Posterior cingulate gyrus (tissue), 11 donors: Measurements from ENCODE around the gene SYNJ1.
"Not testable (repeated sequence)": the region's sequence is repeated elsewhere in the genome, so short reads cannot be mapped to it uniquely, and the experiment has no call there.

Experiments
- DNase-seq, 10 donors: peaks; one replicate each; pipeline versions ENCODE4 v3.0.0 to v3.0.0-alpha.2; 2020 to 2021; ENCODE audit warnings: mixed read lengths in 3 of 10
- intact Hi-C: fragments of 100-400 bp; cut with DNase I; formaldehyde crosslinking; loops from one replicate; pipeline ENCODE4 v1.15.1; 2023

Gene SYNJ1

DNA sequence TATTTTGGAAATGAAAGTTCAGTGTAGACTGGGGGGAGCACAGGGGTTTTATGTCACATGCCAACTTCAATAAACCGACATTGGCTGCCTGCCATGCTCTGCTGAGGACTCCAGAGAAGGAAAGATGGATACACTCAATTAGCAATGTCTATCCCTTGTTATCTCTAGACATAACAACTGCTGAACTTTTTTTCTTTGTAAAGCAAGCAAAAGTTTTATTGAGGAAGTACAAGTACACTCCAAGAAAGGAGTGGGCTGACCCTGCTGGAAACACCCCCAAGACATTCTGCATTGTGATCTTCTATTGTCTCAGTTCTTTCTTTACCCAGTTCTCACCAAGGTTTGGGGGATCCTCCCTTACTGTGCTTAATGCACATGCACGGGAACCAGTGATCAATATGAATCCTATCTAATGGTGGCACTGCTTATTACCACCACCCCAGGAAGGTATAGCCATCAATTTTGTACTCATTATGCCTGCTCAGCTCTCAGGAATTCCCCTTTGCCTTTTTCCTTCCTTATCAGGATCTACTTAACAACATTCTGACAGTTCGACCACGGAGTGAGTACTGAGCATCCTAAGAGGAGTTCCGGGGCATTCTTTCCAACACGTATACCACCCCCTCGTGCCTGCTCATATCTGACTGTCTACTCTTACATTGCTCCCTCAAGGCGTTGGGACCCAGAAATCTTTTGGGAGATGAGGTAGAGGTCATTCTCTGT is 28.7 kb downstream of the SYNJ1 start:
- DNase-seq, result no peak
- intact Hi-C loops, result no loop called here

DNA sequence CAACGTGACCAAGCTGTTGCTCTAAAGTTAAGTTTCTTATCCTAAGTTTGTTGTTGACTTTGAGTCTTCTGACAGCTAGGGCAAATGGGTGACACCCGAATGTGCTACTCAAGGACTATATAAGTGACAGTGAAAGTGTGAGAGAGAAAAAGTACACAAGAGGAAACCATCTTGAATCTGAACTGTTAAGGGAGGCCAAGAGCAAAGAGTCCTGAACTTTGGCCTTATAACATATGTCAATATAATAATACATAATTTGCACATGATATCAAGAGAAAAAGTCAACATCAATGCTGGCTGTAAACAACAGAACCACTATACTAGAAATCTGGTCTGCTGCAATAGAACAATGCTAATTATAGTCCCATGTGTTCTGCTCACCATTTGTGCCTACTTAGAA is 29.5 kb downstream of the SYNJ1 start:
- intact Hi-C loops, result no loop called here
- no peak for DNase-seq

- intact Hi-C loops, result not testable (repeated sequence)
- peak in 1 of 10 donors; percentile 51 for DNase-seq
Observed at GRCh38 chr21:32695482-32695881, 32.3 kb downstream of the SYNJ1 start.

GRCh38 chr21:32693581-32693980 is 34.2 kb downstream of the SYNJ1 start:
- DNase-seq, result no peak
- intact Hi-C loops, result no loop called here

GRCh38 chr21:32690085-32690484 is 37.7 kb downstream of the SYNJ1 start:
- DNase-seq, result peak in 1 of 10 donors; percentile 55
- intact Hi-C loops, result no loop called here

DNA sequence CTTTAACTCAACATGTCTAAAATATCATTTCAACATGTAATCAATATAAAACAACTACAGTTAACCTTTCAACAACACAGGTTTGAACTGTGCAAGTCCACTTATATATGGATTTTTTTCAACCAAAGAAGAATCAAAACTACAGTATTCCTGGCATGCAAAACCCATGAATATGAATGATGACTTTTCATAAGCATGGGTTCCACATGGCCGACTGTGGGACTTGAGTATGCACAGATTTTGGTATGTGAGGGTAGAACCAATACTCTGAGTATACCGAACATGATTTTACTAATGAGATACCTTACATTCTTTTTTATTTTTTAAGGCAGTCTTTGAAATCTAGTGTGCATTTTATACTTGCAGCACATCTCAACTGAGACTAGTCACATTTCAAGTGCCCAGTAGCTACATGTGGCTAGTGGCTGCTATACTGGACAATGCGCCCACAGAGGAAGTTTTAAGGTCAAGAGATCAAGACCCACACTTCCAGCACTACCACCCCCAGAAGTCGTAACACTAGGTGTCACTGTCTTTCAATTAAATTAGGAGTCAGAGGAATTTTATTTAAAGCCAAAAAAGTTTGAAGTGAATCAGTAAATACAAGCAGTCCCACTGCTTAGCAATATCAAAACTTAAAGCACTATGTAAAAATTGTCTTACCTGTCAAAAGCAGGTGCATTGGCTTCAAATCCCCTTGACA is 40.0 kb downstream of the SYNJ1 start:
- intact Hi-C loops, result no loop called here
- DNase-seq, result no peak

- intact Hi-C loops, result no loop called here
Observed at GRCh38 chr21:32682696-32683474, 44.9 kb downstream of the SYNJ1 start.

DNA sequence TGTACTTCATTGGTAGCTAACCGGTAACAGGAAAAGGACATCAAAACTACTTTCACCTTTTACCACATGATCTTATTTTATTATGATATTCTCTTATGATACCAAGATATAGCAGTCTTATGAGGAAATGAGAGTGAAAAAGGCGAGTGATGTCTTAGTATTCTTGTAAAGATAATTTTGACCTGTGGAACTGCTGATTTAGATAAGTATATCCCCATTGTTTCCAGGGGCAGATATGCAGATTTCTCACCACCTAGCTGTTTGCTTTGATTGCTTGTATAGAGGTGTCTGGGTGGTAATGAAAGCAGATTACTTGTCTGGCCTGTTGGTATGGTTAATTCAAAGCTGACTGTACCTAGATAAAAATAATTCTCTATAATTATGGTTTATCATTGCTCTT is 53.1 kb downstream of the SYNJ1 start:
- DNase-seq, result no peak
- intact Hi-C loops, result no loop called here

More at GRCh38 chr21:32682696-32683474, 44.9 kb downstream of the SYNJ1 start:
- no peak for DNase-seq

- DNase-seq, result no peak
- intact Hi-C loops, result no loop called here
Observed at GRCh38 chr21:32674038-32674437, 53.8 kb downstream of the SYNJ1 start.

DNA sequence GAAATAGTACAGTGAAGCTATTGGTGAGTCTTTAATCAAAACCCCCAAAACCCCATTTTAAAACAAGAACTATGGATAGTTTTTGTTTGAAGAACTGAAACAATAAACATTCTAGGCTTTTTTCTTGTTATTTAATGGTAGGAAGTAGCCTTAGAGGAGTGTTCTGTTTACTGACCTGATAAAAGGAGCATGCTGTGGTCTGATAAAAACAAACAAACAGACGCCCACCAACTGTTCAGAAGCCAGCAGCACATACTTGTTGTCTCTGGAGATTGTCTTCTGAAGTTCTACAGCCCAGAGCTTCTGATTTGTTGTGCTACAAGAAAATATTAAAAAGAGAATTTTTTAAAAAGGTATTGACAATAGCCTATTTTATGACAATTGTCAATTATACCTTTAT is 61.6 kb downstream of the SYNJ1 start:
- intact Hi-C loops, result no loop called here
- no peak for DNase-seq

DNA sequence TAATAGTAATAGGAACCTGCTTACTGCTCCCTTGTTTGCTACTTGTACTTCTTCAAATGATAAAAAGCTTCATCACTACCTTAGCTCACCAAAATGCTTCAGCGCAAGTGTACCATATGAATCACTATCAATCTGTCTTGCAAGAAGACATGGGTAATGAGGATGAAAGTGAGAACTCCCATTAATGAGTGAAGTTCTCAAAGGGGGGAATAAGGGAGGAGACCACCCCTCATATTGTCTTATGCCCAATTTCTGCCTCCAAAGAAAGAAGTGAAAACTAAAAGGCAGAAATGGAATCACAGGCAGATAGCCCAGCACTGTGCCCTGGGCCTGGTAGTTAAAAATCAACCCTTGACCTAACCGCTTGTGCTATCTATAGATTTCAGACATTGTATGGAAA is 63.7 kb downstream of the SYNJ1 start:
- intact Hi-C loops, DNase-seq: not testable (repeated sequence)

DNA sequence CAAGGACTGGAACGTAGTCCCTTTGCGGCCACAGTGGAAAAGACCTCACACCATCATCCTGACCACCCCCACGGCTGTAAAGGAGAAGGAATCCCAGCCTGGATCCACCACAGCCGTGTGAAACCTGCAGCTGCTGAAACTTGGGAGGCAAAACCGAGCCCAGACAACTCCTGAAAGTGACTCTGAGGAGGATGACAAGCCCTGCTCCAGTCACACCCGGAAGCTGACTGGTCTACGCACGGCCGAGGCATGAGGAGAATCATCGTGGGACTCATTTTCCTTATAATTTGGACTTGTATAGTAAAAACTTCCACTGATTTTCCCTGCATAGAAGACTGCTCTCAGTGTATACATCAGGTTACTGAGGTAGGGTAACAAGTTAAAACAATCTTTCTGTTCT is 65.8 kb downstream of the SYNJ1 start:
- peak in 1 of 10 donors; percentile 63 for DNase-seq
- intact Hi-C loops, result not testable (repeated sequence)

DNA sequence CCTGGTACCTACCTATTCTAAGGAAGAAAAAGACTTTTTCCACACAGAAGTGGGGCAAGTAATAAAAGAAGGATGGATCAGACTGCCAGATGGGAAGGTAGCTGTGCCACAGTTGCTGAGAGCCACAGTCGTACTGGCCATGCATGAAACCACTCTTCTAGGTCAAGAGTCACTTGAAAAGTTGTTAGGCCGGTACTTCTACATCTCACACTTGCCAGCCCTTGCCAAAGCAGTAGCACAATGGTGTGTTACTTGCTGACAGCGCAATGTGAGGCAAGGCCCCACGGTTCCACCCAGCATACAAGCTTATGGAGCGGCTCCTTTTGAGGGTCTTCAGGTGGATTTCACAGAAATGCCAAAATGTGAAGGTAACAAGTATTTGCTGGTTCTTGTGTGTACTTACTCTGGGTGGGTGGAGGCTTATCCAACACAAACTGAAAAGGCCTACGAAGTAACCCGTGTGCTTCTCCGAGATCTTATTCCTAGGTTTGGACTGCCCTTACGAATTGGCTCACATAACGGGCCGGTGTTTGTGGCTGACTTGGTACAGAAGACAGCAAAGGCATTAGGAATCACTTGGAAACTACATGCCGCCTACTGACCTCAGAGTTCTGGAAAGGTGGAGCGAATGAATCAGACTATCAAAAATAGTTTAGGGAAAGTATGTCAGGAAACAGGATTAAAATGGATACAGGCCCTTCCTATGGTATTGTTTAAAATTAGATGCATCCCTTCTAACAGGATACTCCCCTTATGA is 66.6 kb downstream of the SYNJ1 start:
- intact Hi-C loops, DNase-seq: not testable (repeated sequence)

DNA sequence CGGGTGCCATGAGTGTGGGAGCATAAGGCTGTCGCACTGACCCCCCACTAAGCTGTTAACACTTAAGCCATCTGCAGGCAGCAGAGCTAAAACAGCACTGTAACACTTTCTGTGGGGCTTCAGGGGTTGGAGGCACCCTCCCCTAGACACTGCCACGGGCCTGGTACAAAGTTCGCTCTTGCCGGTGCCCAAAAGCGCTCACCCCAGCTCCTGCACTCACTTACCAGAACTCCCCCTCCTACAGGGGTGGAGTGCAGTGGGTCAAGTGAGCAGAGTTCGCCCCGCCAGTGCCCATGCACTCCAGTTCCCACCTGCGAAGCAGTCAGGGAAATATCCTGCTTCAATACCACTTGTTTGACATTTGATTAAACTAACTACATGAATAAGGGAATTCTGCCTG is 69.3 kb downstream of the SYNJ1 start:
- no peak for DNase-seq
- intact Hi-C loops, result no loop called here

DNA sequence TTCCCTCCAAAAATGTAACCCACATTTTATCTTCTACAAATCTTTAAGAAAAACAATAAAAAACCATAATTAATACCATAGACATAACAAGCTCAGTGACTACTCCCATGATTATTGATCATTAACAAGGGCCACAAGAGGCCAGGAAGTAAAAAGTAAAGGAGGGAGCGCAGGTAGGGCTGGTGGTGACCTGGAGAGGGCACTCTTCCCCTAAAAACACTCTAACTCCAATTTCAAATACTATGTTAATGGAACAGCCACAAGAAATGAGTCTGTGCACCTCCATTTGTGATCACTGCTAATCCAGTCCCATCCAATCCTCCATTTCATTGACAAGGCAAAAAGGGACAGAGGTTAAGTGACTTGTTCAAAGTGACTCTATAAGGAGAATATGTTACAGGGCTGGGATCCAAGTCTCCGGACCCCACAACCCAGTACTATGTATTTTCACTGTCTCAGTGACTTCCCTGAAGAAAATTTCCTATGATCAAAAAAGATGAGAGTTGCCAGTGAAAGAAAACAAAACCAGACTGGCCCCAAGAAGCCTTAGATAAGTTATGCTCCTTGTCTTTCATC is 74.4 kb downstream of the SYNJ1 start:
- intact Hi-C loops, result loop anchor here (5.0 kb wide), 1 partner anchor 174 kb away; no protein-coding TSS in a partner anchor
- DNase-seq, result no peak

DNA sequence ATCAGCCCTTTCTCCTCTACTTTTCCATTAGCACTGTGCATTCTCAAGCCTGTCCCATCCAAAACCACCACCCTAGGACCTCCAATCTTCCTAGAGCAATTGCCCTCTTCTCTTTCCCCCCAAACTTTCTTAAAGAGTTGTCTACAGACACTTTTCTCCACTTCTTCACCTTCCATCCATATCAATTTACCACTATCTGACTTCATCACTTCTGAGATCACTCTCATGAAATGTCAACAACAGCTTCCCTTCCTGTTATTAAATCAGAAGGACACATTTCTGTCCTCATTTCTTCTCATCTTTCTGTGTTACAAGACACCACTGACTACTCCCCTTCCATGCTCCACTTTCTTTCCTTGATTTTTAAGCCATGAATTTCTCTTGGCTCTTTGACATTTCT is 79.6 kb downstream of the SYNJ1 start:
- intact Hi-C loops, result no loop called here
- no peak for DNase-seq

- no peak for DNase-seq
- intact Hi-C loops, result no loop called here
Observed at GRCh38 chr21:32645261-32646182, 82.3 kb downstream of the SYNJ1 start.

DNA sequence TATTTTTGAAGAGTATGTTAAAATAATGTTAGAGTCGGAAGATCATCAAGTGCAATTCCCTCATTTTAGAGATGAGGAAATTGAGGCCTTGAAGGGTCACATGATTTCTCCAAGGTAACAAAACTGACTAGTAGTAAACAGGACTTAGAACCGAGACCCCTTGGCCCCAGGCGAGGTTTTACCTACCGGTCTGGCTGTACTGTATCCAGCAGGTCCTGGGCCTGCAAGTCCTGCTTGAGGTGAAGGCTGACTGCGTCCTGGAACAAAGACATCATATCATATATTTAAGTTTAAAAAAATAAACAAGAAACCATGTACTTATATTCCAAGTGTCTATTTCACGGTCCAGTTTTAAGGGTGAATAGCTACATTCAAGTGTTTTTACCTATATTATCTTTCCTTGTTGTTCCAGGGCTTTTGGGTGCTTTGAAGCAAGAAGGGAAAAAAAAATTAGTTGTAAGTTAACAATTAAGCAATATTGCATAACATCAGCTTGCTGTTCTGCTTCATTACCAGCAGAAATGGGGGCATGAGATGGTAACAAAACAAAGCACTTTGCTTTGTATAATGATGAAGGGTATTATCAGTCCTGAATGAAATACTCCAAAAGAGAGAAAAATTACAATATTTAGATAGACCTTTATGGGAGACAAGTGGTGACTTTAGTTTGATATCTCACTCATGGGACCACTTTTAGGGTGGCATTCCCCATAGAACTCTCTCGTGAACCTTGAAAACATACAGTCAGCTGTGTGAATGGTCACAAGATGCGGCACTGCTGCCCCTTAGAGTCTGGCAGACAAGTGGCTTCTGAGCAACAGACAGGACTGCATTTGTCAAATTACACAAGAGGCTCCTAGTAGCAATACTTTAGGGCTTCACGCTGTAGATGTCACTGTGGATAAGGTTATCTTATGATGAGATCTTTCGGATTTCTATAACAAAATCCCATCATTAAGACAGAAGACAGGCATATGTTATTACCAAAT is 85.8 kb downstream of the SYNJ1 start:
- intact Hi-C loops, result loop anchor here (2.0 kb wide), 1 partner anchor 27 kb away; no protein-coding TSS in a partner anchor
- no peak for DNase-seq
